Astrocyte of the cerebellum (primary cell): ENCODE data around the gene P2RY11.

Source experiments
- DNase-seq: peaks from one replicate; pipeline ENCODE4 v3.0.0-alpha.2; 2011; ENCODE audit warnings: low read depth
- H3K4me3 ChIP-seq: 2 replicates; pipeline ENCODE4 v1.5.1; 2011; ENCODE audit warnings: mild to moderate bottlenecking, low read depth, low read length, moderate library complexity
- in situ Hi-C: cut with HindIII; loops from 2 replicates; pipeline ENCODE4 v1.10.0; 2017; ENCODE audit warnings: low sequenced_read_pairs
- TF ChIP-seq, protein P1 (sequence below): IDR thresholded peaks from 2 replicates; pipeline ENCODE4 v1.5.1; 2012; ENCODE audit warnings: low read length, low read depth, moderate library complexity, mild to moderate bottlenecking; ENCODE audit errors: missing control alignments

The P2RY11 gene

DNA sequence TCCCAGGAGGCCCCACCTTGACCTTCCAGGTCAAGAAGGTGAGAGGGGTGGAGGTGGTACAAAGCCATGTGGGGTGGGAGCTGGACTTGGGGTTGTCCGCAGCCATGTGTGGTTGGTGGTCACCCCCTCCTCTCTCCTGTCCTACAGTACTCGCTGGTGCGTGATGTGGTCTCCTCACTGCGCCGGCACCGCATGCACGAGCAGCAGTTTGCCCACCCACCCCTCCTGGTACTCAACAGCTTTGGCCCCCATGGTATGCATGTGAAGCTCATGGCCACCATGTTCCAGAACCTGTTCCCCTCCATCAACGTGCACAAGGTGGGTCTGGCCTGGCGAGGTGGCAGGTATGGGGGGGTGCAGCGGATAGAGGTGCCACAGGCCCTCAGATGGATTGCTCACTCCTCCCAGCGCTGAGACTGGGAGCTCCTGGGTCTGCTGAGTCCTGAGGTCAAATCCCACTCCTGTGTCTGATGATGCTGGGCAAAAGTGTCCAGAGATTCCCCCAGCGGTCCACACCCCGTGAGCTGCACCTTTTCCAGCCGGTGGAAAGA lies 3.6 kb upstream of the P2RY11 start:
- in situ Hi-C loops: no loop called here
- TF ChIP-seq, protein P1, sequence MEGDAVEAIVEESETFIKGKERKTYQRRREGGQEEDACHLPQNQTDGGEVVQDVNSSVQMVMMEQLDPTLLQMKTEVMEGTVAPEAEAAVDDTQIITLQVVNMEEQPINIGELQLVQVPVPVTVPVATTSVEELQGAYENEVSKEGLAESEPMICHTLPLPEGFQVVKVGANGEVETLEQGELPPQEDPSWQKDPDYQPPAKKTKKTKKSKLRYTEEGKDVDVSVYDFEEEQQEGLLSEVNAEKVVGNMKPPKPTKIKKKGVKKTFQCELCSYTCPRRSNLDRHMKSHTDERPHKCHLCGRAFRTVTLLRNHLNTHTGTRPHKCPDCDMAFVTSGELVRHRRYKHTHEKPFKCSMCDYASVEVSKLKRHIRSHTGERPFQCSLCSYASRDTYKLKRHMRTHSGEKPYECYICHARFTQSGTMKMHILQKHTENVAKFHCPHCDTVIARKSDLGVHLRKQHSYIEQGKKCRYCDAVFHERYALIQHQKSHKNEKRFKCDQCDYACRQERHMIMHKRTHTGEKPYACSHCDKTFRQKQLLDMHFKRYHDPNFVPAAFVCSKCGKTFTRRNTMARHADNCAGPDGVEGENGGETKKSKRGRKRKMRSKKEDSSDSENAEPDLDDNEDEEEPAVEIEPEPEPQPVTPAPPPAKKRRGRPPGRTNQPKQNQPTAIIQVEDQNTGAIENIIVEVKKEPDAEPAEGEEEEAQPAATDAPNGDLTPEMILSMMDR: no peak

DNA sequence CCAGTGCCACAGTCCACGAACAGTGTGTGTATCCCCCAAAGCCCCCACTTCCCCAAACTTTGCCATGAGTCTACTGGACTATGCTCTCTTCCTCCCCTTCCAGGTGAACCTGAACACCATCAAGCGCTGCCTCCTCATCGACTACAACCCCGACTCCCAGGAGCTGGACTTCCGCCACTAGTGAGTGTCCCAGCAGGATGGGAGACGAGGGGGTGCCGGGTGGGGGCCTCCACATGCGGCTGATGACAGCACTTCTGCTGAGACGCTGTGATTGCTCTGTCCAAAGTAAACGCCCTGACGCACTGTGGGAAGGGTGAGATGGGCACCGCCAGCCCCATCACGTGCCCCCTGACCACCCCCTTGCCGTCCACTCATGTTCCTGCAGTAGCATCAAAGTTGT lies 2.0 kb upstream of the P2RY11 start:
- TF ChIP-seq, protein P1: no peak
- no peak overlapping the region for H3K4me3 ChIP-seq
- in situ Hi-C loops: no loop called here
- DNase-seq: no peak

More for the DNA sequence above, 3.6 kb upstream of the P2RY11 start:
- H3K4me3 ChIP-seq: no peak overlapping the region
- DNase-seq: no peak

DNA sequence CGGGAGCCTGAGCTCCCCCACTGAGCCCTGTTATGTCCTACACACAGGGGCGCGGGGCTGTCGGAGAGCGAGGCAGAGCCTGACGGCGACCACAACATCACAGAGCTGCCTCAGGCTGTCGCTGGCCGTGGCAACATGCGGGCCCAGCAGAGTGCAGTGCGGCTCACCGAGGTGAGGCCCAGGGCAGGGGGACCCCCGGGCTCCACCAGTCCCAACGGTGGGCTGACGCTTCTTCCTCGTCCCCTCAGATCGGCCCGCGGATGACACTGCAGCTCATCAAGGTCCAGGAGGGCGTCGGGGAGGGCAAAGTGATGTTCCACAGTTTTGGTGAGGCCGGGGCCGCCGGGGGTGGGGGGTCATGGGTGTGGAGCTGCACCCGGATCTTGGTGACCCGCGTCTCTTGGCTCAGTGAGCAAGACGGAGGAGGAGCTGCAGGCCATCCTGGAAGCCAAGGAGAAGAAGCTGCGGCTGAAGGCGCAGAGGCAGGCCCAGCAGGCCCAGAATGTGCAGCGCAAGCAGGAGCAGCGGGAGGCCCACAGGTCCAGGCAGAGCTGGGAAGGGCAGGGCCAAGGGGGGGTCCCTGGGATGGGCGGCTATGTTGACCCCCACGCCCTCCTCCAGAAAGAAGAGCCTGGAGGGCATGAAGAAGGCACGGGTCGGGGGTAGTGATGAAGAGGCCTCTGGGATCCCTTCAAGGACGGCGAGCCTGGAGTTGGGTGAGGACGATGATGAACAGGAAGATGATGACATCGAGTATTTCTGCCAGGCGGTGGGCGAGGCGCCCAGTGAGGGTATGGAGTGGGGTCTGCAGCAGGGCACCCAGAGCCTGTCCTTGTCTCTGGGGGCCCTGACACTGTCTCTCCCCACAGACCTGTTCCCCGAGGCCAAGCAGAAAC lies 1.2 kb upstream of the P2RY11 start:
- in situ Hi-C loops: no loop called here
- no peak for DNase-seq
- TF ChIP-seq, protein P1: no peak
- no peak overlapping the region for H3K4me3 ChIP-seq

DNA sequence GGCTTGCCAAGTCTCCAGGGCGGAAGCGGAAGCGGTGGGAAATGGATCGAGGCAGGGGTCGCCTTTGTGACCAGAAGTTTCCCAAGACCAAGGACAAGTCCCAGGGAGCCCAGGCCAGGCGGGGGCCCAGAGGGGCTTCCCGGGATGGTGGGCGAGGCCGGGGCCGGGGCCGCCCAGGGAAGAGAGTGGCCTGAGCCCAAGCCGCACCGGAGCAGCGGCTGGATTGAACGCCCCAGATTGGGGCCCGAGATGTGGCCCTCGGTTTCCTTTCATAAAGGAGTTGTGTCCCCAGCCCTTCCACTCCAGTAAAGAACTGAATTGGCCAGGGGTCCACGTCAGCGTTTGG lies 548 bp upstream of the P2RY11 start:
- no peak overlapping the region for H3K4me3 ChIP-seq
- TF ChIP-seq, protein P1: no peak
- no peak for DNase-seq
- in situ Hi-C loops: no loop called here

DNA sequence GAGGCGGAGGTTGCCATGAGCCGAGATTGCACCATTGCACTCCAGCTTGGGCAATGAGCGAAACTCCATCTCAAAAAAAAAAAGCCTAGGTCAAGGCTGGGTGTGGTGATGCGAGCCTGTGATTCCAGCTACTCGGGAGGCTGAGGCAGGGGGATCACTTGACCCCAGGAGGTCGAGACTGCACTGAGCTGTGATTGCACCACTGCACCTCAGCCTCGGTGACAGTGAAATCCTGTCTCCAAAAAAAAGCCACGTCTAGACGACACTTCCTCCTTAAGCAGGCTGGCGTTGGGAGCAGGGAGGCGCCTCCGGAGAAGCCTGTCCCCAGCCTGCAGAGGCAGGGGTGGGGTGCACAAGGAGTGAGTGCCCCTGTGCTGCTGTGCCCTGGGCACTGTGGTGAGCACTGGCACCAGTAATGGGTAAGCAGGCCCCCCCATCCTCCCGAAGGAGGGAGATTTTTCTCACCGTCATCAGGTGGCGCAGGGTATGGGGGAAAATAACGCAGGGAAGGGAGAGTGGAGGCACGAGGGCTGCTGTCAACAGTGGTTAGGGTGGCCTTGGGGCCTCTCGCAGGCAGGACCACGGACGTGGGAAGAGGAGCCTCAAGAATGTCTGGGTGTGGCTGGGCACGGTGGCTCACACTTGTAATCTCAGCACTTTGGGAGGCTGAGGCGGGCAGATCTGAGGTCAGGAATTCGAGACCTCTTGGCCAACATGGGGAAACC lies 706 bp downstream of the P2RY11 start:
- in situ Hi-C loops: no loop called here
- no peak overlapping the region for H3K4me3 ChIP-seq
- TF ChIP-seq, protein P1: no peak
- no peak for DNase-seq

DNA sequence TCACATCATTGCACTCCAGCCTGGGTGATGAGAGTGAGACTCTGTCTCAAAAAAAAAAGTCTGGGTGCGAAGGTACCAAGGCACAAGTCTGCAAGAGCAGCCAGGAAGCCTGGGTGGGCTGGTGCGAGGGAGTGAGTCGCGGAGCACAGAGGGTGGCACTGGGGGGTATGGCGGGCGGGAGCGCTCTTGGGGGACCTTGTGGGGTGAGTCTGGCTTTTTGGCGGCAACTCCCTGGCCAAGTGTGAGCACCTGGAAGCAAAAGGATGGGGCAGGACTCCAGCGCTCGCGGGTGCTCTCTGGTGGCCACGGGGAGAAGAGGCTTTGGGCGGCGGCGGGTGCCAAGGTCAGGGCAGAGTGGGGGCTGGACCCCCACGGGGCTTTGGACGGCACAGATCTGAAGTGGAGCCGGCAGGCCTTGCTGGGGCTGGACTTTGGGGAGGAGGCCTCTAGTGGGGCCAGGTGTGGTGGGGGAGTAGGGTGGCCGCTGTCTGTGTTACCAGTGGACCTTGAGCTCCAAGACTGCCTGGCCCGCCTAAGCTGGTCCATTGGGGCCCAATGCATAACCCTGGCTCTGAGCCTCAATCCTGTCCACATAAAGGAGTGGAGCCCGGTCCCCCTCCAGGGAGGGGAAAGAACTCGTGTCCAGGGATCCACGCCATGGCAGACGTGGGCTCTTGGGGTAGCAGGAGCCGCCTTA lies 1.6 kb downstream of the P2RY11 start:
- no peak for DNase-seq
- H3K4me3 ChIP-seq: no peak overlapping the region
- TF ChIP-seq, protein P1: peak; percentile 68
- in situ Hi-C loops: no loop called here
